ENCODE results near the gene PRODH. TPM values are rescaled to one million over a fixed set of nuclear protein-coding genes. Genes with fewer than 3 reads are reported as not detected.
"Not testable (repeated sequence)": the region's sequence is repeated elsewhere in the genome, so short reads cannot be mapped to it uniquely, and the experiment has no call there.

The PRODH gene
- polyA plus RNA-seq, 1 of the 3 experiments (the other 2 are of a cell fraction), result 0.03 TPM

GRCh38 chr22:18954990-18955571 is 19.0 kb upstream of the PRODH start:
- Histone ChIP-seq H3F3A (replicated peaks; ENCODE audit: insufficient read depth) (no peaks in the 10 kb centered on the region), H3K9me2 (no peaks in the 10 kb centered on the region), H3K36me3 (replicated peaks in 1 of 2; ENCODE audit: control insufficient read depth in 1 of 2, insufficient read depth in 2 of 2, low read length in 1 of 2) (no peaks in the 10 kb centered on the region), H3K4me2 (no peak overlapping the region), H4K20me1 (ENCODE audit: insufficient read depth) (no peaks in the 10 kb centered on the region), H3K9ac (no peak overlapping the region), H3K9me3 (no peaks in the 10 kb centered on the region), H3K27ac (ENCODE audit: low read depth in 2 of 2, low read length in 1 of 2) (no peak overlapping the region), H3K4me1 (ENCODE audit: control insufficient read depth in 1 of 2, insufficient read depth in 2 of 2, low read depth in 1 of 2, low read length in 1 of 2) (peaks cover 0 to 6% of the 10 kb centered on the region in 2 experiments; a peak in 1 of 4 replicates), H3K79me2 (ENCODE audit: insufficient read depth) (no peaks in the 10 kb centered on the region), H3K4me3 (ENCODE audit: low read depth in 2 of 2, low read length in 1 of 2) (no peak overlapping the region), H3K27me3 (ENCODE audit: insufficient read depth) (no peaks in the 10 kb centered on the region), H2AFZ (ENCODE audit: low read depth) (no peak overlapping the region)
- TF ChIP-seq SMC3 (IDR thresholded peaks at IDR 0.05; ENCODE audit: low read depth, low read length) (no peak), NFIC (IDR thresholded peaks at IDR 0.05; ENCODE audit: borderline replicate concordance) (no peak)
- DNase-seq, result no peak
- POLR2A ChIA-PET, result no interaction called here
- 65% methylated on average over 15 of the region's 15 CpGs for WGBS (ENCODE audit: low lambda C conversion rate)
- CTCF ChIA-PET, result interaction anchor here (0.6 to 2.6 kb wide), 5 partner anchors 130 to 675 kb away, joined by 3 to 9 read pairs (median 3); no protein-coding TSS in a partner anchor

- H3K9ac ChIP-seq; H3K4me2 ChIP-seq; H3K4me3 ChIP-seq (ENCODE audit: low read depth in 2 of 2, low read length in 1 of 2); H2AFZ ChIP-seq (ENCODE audit: low read depth); H3K27me3 ChIP-seq (ENCODE audit: insufficient read depth); H3K4me1 ChIP-seq (ENCODE audit: control insufficient read depth in 1 of 2, insufficient read depth in 2 of 2, low read depth in 1 of 2, low read length in 1 of 2); POLR2A ChIA-PET; H3K27ac ChIP-seq (ENCODE audit: low read depth in 2 of 2, low read length in 1 of 2); H3K36me3 ChIP-seq (replicated peaks in 1 of 2; ENCODE audit: control insufficient read depth in 1 of 2, insufficient read depth in 2 of 2, low read length in 1 of 2); H3K79me2 ChIP-seq (ENCODE audit: insufficient read depth); H4K20me1 ChIP-seq (ENCODE audit: insufficient read depth); H3K9me2 ChIP-seq; H3K9me3 ChIP-seq; H3F3A ChIP-seq (replicated peaks; ENCODE audit: insufficient read depth): not testable (repeated sequence)
- peak; percentile 66 for TF ChIP-seq CTCF (IDR thresholded peaks at IDR 0.05)
- peak; percentile 80 for TF ChIP-seq RAD21 (IDR thresholded peaks at IDR 0.05; ENCODE audit: low read length)
- peak; percentile 78 for TF ChIP-seq SMC3 (IDR thresholded peaks at IDR 0.05; ENCODE audit: low read depth, low read length)
- 13% methylated on average over 8 of the region's 14 CpGs for WGBS (ENCODE audit: low lambda C conversion rate)
- DNase-seq, result peak; percentile 89
- CTCF ChIA-PET, result interaction anchor here (0.6 to 2.6 kb wide), 16 partner anchors 11 to 675 kb away, joined by 3 to 9 read pairs (median 4); partner anchors contain the start of gene ESS2
Measured at GRCh38 chr22:18954303-18954989, 18.4 kb upstream of the PRODH start.

DNA sequence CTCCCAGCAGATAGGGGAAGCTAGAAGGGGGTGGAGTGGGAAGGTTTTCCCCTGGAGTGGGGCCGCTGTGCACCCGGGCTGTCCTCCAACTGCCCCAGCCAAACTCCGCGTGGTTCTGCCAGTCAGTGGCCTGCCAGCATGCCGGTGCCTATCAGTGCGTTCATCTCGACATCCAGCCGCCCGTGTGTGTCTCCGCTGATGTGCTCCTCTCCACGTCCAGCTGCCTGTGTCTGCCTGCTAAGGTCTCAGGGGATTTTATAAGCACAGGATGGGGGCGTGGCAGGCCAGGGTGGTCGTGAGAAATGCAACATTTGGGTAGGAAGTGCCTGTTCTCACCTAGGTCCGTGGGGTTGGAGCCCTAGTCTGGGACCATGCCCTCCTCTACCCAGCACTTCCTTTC is 17.0 kb upstream of the PRODH start:
- CTCF ChIA-PET, result interaction anchor here (1.1 to 1.7 kb wide), 4 partner anchors 29 to 676 kb away, joined by 3 to 4 read pairs (median 3); no protein-coding TSS in a partner anchor
- H3K4me3 ChIP-seq (ENCODE audit: low read depth in 2 of 2, low read length in 1 of 2); H3F3A ChIP-seq (replicated peaks; ENCODE audit: insufficient read depth); H3K9me2 ChIP-seq; H3K27ac ChIP-seq (ENCODE audit: low read depth in 2 of 2, low read length in 1 of 2); DNase-seq; H2AFZ ChIP-seq (ENCODE audit: low read depth); H3K27me3 ChIP-seq (ENCODE audit: insufficient read depth); H3K36me3 ChIP-seq (replicated peaks in 1 of 2; ENCODE audit: control insufficient read depth in 1 of 2, insufficient read depth in 2 of 2, low read length in 1 of 2); H3K9ac ChIP-seq; H3K79me2 ChIP-seq (ENCODE audit: insufficient read depth); H3K4me1 ChIP-seq (ENCODE audit: control insufficient read depth in 1 of 2, insufficient read depth in 2 of 2, low read depth in 1 of 2, low read length in 1 of 2); POLR2A ChIA-PET; H4K20me1 ChIP-seq (ENCODE audit: insufficient read depth); H3K9me3 ChIP-seq; H3K4me2 ChIP-seq: not testable (repeated sequence)
- TF ChIP-seq GATA2 (CRISPR knock-in tag; IDR thresholded peaks at IDR 0.05), result peak; percentile 33; the same call in 1 of the 2 replicates
- 25% methylated on average over 7 of the region's 14 CpGs for WGBS (ENCODE audit: low lambda C conversion rate)
